Hepatocyte (in vitro differentiated cells): ENCODE results near the gene PLXNB2.

Source experiments
- EZH2 ChIP-seq: fragments of 200-600 bp; sonication (generic); IDR thresholded peaks from 2 replicates; pipeline ENCODE4 v1.6.1; 2016; ENCODE audit warnings: antibody characterized with exemption, mild to moderate bottlenecking, borderline replicate concordance
- EZH2phosphoT487 ChIP-seq: fragments of 200-600 bp; sonication (generic); IDR thresholded peaks from one replicate; pipeline ENCODE4 v1.6.1; 2018; ENCODE audit warnings: antibody characterized with exemption, mild to moderate bottlenecking, low read depth, moderate library complexity; ENCODE audit not compliant: unreplicated experiment, severe bottlenecking
- TF ChIP-seq, protein P1 (sequence below): fragments of 200-600 bp; sonication (generic); IDR thresholded peaks from 2 replicates; pipeline ENCODE4 v1.5.1; 2016; ENCODE audit warnings: antibody characterized with exemption, mild to moderate bottlenecking; ENCODE audit not compliant: poor library complexity

DNA sequence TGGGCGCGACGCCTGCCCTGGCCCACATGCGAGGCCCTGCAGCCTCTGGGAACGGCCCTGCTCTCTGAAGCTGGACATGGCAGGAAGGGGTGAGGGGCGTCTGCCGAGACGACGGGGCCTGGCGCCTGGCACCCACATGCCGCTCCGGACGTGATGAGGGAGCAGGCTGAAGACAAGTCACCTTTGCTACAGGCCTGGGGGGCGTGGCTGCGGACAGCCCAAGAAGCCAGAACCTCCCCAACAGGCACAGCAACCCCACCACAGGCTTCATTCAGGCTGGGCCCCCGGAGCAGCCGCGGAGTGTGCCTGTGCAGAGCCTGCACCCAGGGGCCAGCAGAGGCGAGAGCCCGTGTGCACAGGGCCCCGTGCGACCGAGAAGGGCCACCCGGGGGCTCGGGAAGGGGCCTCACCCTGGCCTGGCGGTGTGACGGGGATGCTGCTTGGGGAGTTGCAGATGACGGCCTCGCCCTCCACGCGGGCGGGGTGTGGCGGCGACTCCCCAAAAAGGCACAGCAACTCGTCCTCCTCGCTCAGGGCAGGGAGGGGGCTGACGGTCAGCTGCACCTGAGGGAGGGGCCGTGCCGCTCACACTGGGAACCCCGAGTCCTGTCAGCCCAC lies 20.6 kb downstream of the PLXNB2 start:
- TF ChIP-seq, protein P1, sequence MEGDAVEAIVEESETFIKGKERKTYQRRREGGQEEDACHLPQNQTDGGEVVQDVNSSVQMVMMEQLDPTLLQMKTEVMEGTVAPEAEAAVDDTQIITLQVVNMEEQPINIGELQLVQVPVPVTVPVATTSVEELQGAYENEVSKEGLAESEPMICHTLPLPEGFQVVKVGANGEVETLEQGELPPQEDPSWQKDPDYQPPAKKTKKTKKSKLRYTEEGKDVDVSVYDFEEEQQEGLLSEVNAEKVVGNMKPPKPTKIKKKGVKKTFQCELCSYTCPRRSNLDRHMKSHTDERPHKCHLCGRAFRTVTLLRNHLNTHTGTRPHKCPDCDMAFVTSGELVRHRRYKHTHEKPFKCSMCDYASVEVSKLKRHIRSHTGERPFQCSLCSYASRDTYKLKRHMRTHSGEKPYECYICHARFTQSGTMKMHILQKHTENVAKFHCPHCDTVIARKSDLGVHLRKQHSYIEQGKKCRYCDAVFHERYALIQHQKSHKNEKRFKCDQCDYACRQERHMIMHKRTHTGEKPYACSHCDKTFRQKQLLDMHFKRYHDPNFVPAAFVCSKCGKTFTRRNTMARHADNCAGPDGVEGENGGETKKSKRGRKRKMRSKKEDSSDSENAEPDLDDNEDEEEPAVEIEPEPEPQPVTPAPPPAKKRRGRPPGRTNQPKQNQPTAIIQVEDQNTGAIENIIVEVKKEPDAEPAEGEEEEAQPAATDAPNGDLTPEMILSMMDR, result no peak
- no peak for TF ChIP-seq EZH2phosphoT487
- no peak for TF ChIP-seq EZH2
